HFF-Myc (cell line): ENCODE measurements around the gene PCYOX1L.

Experiments
- DNase-seq: peaks from one replicate; pipeline ENCODE4 v3.0.0-alpha.2; 2011; ENCODE audit warnings: low read depth; ENCODE audit errors: extremely low read depth
- H3K4me3 ChIP-seq: replicated peaks from 2 replicates; pipeline ENCODE4 v1.5.1; 2011; ENCODE audit warnings: low read depth, mild to moderate bottlenecking, control low read depth, low read length
- TF ChIP-seq, protein P1 (sequence below): IDR thresholded peaks from 2 replicates; pipeline ENCODE4 v1.5.1; 2012; ENCODE audit warnings: mild to moderate bottlenecking, low read depth, low read length, control low read depth; ENCODE audit errors: missing control alignments

Gene PCYOX1L

DNA sequence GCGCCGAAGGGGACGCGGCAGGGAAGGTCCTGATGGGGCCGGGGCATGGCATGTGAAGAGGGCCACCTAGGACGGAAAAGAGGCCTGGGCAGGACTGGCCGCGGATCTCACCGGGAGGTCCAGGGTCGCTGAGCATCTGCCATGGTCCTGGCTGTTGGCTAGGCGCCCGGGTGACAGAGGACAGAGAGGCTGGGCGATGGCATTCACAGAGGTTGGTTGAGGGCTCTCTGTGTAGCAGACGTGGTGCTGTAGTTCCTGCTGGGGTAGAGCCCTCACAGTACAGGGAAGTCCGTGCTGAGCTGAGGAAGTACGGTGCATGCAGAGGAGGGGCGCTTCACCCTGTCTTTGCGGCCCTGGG lies 427 bp downstream of the PCYOX1L start:
- TF ChIP-seq, protein P1, sequence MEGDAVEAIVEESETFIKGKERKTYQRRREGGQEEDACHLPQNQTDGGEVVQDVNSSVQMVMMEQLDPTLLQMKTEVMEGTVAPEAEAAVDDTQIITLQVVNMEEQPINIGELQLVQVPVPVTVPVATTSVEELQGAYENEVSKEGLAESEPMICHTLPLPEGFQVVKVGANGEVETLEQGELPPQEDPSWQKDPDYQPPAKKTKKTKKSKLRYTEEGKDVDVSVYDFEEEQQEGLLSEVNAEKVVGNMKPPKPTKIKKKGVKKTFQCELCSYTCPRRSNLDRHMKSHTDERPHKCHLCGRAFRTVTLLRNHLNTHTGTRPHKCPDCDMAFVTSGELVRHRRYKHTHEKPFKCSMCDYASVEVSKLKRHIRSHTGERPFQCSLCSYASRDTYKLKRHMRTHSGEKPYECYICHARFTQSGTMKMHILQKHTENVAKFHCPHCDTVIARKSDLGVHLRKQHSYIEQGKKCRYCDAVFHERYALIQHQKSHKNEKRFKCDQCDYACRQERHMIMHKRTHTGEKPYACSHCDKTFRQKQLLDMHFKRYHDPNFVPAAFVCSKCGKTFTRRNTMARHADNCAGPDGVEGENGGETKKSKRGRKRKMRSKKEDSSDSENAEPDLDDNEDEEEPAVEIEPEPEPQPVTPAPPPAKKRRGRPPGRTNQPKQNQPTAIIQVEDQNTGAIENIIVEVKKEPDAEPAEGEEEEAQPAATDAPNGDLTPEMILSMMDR, result no peak
- H3K4me3 ChIP-seq, result peak overlapping the region; percentile 81
- DNase-seq, result no peak

DNA sequence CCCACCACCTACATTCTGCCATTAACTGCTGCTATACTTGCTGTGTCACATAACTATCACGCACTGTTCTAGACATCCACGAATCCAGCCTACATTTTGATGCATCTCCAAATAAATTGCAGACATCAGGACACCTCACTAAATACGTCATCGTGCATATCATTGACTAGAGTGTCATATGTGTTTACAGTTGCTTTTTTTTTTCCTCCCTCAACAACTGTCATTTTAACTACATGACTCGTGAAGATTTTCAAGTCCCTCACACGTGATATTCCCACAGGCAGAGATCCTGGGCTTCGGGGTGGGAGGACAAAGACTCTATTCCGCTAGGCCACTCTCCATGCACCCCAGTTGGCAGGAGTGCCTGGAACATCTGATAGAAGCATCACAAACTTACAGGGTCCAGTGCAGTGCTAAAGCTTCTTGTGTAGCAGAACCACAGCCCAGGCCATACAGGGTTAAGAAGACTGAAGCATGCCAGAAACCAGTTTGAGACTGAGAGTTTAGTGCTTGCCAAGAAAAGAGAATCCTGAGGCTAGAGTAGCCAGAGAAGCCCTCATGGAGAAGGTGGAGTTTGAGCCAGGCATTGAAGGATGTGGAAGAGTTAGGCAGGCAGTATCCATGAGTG lies 1.1 kb downstream of the PCYOX1L start:
- H3K4me3 ChIP-seq, result peak overlapping the region; percentile 81
- no peak for DNase-seq
- TF ChIP-seq, protein P1, result no peak

DNA sequence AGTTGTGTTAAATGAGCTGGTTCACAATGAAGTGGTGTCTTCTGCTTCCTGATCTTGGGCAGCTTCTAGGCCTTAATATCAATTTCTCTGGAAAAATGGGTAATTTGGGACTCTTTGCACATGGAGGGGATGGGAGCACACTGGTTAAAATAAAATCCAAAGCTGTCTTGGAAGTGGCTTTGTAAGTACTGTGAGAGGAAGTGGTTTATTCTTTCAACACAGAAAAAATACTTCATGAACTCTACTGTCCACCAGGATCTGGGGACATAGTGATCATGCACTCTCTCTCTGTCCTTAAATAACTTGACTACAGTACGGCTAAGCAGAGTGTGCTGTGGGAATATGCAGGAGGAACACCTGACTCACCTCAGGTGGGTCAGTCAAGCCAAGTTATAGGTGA lies 2.4 kb downstream of the PCYOX1L start:
- DNase-seq, result no peak
- TF ChIP-seq, protein P1, result no peak
- H3K4me3 ChIP-seq, result no peak overlapping the region

DNA sequence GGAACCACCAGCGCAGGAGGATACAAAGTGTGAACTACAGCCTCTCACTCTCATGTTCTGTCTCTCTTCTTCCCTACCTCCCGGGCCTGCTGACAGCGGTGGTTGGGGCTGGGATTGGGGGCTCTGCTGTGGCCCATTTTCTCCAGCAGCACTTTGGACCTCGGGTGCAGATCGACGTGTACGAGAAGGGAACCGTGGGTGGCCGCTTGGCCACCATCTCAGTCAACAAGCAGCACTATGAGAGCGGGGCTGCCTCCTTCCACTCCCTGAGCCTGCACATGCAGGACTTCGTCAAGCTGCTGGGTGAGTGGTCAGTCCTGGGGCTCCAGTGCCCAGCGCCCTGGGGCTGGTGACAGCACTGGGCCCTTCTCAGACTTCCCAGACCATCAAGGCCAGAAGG lies 4.7 kb downstream of the PCYOX1L start:
- H3K4me3 ChIP-seq, result no peak overlapping the region
- TF ChIP-seq, protein P1, result no peak
- no peak for DNase-seq

DNA sequence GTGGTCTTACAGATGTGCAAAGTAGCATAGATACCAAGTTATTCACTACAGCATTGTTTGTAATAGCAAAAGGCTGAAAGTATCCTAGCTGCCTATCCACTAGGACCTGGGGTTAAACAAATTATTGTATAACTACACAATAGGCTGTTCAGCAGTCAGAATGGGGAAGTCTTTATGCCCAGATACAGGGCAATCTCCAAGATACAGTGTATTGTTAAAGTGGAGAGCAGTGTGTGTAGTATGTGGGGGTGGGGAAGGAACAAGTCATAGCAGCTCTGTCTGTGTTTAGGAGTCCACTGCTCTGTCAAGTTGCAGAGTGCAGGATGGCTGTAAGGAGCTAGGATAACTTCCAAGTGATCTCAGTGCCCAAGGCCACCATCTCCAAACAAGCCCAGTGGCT lies 5.5 kb downstream of the PCYOX1L start:
- DNase-seq, result no peak
- H3K4me3 ChIP-seq, result no peak overlapping the region
- TF ChIP-seq, protein P1, result no peak

DNA sequence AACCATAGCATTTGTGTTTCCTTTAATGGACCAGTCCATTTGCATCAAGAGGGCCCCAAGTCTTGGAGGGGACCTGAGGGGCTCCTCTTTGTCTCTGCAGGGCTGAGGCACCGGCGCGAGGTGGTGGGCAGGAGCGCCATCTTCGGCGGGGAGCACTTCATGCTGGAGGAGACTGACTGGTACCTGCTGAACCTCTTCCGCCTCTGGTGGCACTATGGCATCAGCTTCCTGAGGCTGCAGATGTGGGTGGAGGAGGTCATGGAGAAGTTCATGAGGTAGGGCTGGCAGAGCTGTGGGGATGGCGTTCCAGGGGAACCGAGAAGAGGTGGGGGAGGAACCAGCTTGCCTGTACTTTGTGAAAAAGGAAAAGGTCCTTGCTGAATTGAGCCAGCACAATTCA lies 6.1 kb downstream of the PCYOX1L start:
- TF ChIP-seq, protein P1, result no peak
- no peak for DNase-seq
- no peak overlapping the region for H3K4me3 ChIP-seq

DNA sequence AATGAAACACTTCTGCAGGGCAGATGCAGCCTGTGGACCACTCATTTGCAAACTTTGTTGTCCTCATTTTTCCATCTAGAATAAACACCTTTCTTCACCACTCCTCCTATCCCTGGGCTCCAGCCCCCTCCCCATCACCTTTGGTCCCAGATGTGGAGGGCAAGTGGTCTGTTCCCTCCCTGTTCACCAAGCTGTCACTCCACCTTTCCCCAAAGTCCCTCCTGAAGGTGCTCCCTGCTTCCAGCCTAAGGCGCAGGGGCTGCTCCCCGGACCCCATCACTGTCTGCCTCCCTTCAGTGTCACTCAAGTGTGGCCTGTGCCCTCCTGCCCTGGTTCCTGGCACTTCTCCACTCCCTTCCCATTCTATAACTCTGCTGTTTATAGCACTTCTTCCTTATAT lies 6.9 kb downstream of the PCYOX1L start:
- H3K4me3 ChIP-seq, result no peak overlapping the region
- DNase-seq, result no peak
- TF ChIP-seq, protein P1, result no peak
